ENCODE measurements around the gene PSMD6. TPM values are rescaled to one million over a fixed set of nuclear protein-coding genes. Genes with fewer than 3 reads are reported as not detected.
A peak's percentile ranks its signal among the peaks of the same experiment; 100 is the strongest.

Gene PSMD6
- total and polyA plus RNA-seq, 9 of the 15 experiments (the other 6 are each of a cell fraction or from before 2014, with no cell fraction given) = 78.2 to 133 (median 113) TPM

GRCh38 chr3:64023187-64023860, at the start of gene PSMD6 (continued):
- TF ChIP-seq PATZ1 (CRISPR knock-in tag; IDR thresholded peaks at IDR 0.05; ENCODE audit: borderline replicate concordance) (no peak), PTRF (tag; IDR thresholded peaks at IDR 0.05) (no peak), ZFP36 (IDR thresholded peaks at IDR 0.05; ENCODE audit: low read depth, low read length, partially characterized antibody) (no peak), CREBBP (IDR thresholded peaks at IDR 0.05; ENCODE audit: low read depth, low read length) (no peak), FOXK1 (CRISPR knock-in tag; IDR thresholded peaks at IDR 0.05; ENCODE audit: borderline replicate concordance) (0 out of 2 replicates have a peak, but pooled peaks have one; percentile 79), TSHZ1 (CRISPR knock-in tag; IDR thresholded peaks at IDR 0.05) (no peak), RBM22 (IDR thresholded peaks at IDR 0.05; ENCODE audit: low read depth, low read length, poor library complexity, severe bottlenecking) (no peak), PBX2 (CRISPR knock-in tag; IDR thresholded peaks at IDR 0.05; ENCODE audit: low read depth) (no peak), PBX2 (tag; conservative IDR thresholded peaks at IDR 0.05; ENCODE audit: low read depth) (no peak), NCOA2 (IDR thresholded peaks at IDR 0.05; ENCODE audit: partially characterized antibody in 2 of 2) (no peak), NKRF (IDR thresholded peaks at IDR 0.05; ENCODE audit: borderline replicate concordance) (peak; percentile 48; the same call in 1 of the 2 replicates)

Measured in K562 (cell line).